Mesothelial cell of epicardium (in vitro differentiated cells): ENCODE results near the gene MYO16. TPM values are rescaled to one million over a fixed set of nuclear protein-coding genes. Genes with fewer than 3 reads are reported as not detected.

Source experiments
- DNase-seq, 2 experiments: peaks; one replicate each; pipeline ENCODE4 v3.0.0; 2021; ENCODE audit warnings: low spot score in 2 of 2; ENCODE audit not compliant: unreplicated experiment in 2 of 2
- H3K27ac Mint-ChIP-seq: 2 replicates; pipeline ENCODE4 v1.8.0; 2021; ENCODE audit warnings: mixed read lengths
- H3K27me3 Mint-ChIP-seq: 2 replicates; pipeline ENCODE4 v1.8.0; 2021; ENCODE audit warnings: low read depth, mixed read lengths
- H3K36me3 Mint-ChIP-seq: 2 replicates; pipeline ENCODE4 v1.8.0; 2021; ENCODE audit warnings: mixed read lengths
- H3K4me1 Mint-ChIP-seq: 2 replicates; pipeline ENCODE4 v1.8.0; 2021; ENCODE audit warnings: mixed read lengths
- H3K4me3 Mint-ChIP-seq: 2 replicates; pipeline ENCODE4 v1.8.0; 2021; ENCODE audit warnings: mild to moderate bottlenecking, moderate library complexity, mixed read lengths
- H3K9me3 Mint-ChIP-seq: 2 replicates; pipeline ENCODE4 v1.8.0; 2021; ENCODE audit warnings: mixed read lengths
- CTCF ChIP-seq: fragments of 200-600 bp; sonication (generic); IDR thresholded peaks from one replicate; pipeline ENCODE4 v1.5.0; 2021; ENCODE audit warnings: antibody characterized with exemption; ENCODE audit not compliant: unreplicated experiment
- total RNA-seq: library from RNA; stranded (reverse); gene quantifications from 3 replicates; pipeline ENCODE4 v1.2.1, GENCODE V29; 2021

MYO16 gene
- total RNA-seq, 1 donor from 2014 or later, result 0.07 TPM

DNA sequence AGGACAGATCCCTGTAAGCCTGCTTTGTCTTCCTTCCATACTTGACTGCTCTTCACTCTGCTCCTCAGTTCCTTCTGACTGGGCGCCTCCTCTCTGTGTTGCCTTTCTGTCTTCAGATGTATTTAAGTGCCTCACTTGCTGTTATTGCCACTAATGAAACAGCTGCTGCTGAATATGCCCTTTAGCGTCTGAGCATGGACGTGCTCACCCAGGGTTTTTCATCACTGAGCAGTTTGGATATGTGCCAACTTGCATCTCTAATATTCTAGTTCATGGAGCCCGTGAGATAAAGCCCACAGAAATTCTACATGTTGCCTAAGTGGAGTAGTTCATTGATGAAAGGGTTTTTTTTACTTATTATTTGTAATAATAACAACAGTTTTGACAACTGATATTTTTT is 198.2 kb downstream of the MYO16 start:
- Mint-ChIP-seq H3K9me3 (peaks cover 10% of the 10 kb centered on the region), H3K27ac (no peak overlapping the region), H3K27me3 (no peaks in the 10 kb centered on the region), H3K36me3 (peaks cover 3% of the 10 kb centered on the region), H3K4me1 (peaks cover 4% of the 10 kb centered on the region), H3K4me3 (no peak overlapping the region)
- no peak for DNase-seq
- TF ChIP-seq CTCF, result no peak

DNA sequence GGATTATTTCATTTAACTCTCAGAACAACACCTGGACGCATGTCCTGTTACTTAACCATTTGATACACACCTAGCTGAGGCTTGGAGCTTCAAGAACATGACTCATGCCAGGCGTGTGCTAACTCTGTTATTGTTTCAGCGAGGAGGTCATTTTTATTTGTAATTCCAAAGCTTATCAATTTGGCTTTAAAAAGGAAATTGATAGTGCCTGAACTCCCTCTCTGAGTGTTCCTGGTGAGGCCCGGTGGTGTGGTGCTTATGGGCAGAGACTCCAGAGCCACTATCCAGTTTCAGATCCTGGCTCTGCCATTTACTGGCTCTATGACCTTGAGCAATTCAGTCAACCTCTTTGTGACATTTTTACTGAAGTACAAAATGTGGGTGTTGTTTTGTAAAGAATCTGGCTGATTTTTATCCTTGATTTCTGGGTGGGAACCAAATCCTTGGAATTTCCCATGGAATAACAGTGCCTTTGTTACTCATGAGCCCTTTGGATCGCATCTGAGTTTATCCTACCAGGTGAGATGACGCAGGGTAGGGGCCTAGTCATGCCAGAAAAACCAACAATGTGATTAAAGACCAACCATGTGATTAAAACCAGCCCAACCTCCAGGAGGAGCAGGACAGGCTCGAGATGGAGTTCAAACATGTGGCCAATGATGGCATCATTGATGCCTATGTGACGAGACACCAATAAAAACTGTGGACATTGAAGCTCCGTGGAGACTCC is 198.8 kb downstream of the MYO16 start:
- Mint-ChIP-seq H3K9me3 (peaks cover 10% of the 10 kb centered on the region), H3K4me1 (peaks cover 5% of the 10 kb centered on the region), H3K27me3 (no peaks in the 10 kb centered on the region), H3K27ac (no peak overlapping the region), H3K4me3 (no peak overlapping the region), H3K36me3 (peaks cover 3% of the 10 kb centered on the region)
- no peak for DNase-seq
- TF ChIP-seq CTCF, result no peak

DNA sequence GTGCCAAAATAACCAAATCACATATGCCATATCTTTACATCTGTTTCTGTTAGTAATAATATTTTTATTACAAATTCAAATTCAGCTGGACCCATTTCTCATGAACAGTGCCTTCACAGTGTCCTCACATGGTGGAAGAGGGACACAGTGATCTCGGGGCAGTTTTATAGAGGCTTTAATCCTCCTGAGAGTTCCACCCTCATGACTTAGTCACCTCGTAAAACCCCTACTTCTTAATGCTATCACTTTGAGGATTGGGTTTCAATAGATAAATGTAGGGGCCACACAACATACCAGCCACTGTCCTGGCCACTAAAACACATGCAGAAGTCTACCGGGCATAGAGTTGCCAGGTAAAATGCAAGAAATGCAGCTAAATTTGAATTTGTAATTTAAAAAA is 201.5 kb downstream of the MYO16 start:
- Mint-ChIP-seq H3K4me3 (no peak overlapping the region), H3K36me3 (peaks cover 3% of the 10 kb centered on the region), H3K4me1 (peaks cover 15% of the 10 kb centered on the region), H3K9me3 (peaks cover 10% of the 10 kb centered on the region), H3K27me3 (no peaks in the 10 kb centered on the region), H3K27ac (no peak overlapping the region)
- no peak for TF ChIP-seq CTCF
- no peak for DNase-seq

DNA sequence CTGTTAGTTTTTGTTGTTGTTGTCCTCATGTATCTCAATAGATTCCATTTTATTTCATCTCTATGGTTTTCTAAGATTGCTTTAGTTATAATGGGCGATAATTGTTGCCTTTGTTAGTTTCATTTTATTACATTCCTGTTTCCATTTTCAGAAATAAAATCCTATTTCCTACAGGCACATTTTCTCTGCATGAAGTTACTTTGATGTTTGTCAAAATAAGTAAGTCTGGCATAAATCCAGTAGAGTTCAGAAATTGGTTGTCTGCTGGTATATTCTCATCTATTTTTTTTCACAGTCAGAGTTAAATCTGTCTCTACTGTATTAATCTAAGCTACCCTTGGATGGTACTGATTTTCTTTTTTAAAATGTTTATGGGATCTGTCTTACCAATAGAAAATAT is 204.1 kb downstream of the MYO16 start:
- Mint-ChIP-seq H3K27me3 (no peaks in the 10 kb centered on the region), H3K4me1 (peaks cover 11% of the 10 kb centered on the region), H3K4me3 (no peak overlapping the region), H3K36me3 (peaks cover 3% of the 10 kb centered on the region), H3K9me3 (peaks cover 13% of the 10 kb centered on the region), H3K27ac (peak overlapping the region; percentile 19)
- no peak for TF ChIP-seq CTCF
- no peak for DNase-seq

DNA sequence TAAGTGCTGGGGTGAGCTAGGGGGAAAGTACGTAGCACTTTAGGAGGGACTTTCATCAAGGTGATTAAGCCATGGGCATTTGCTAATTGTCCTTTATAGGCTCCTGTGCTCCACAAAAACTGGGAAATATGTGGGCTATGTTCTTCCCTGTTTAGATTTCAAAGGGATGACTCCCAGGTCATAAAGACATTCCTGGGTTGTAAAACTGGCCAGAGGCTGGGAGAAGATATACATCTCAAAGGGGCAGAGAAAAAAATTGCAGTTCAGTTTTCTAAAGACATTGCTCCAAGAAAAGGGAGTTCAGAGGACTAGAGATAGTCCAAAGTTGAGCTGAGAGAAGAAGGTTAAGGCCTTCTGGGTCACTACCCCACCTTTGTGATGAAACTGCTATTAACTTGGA is 204.8 kb downstream of the MYO16 start:
- Mint-ChIP-seq H3K36me3 (peaks cover 3% of the 10 kb centered on the region), H3K9me3 (peaks cover 11% of the 10 kb centered on the region), H3K4me1 (peaks cover 11% of the 10 kb centered on the region), H3K27ac (peak overlapping the region; percentile 52), H3K27me3 (no peaks in the 10 kb centered on the region), H3K4me3 (no peak overlapping the region)
- no peak for TF ChIP-seq CTCF
- DNase-seq, result no peak

- Mint-ChIP-seq H3K4me1 (peaks cover 11% of the 10 kb centered on the region), H3K27ac (no peak overlapping the region), H3K36me3 (no peaks in the 10 kb centered on the region), H3K9me3 (peaks cover 14% of the 10 kb centered on the region), H3K4me3 (no peak overlapping the region), H3K27me3 (no peaks in the 10 kb centered on the region)
- no peak for DNase-seq
- TF ChIP-seq CTCF, result no peak
Observed at GRCh38 chr13:108835083-108835482, 205.7 kb downstream of the MYO16 start.
